ENCODE results near the gene DPYD. TPM values are rescaled to one million over a fixed set of nuclear protein-coding genes. Genes with fewer than 3 reads are reported as not detected.

The DPYD gene
- total and polyA plus RNA-seq, 10 of the 15 experiments (the other 5 are each of a cell fraction or from before 2014, with no cell fraction given), result 5.7 to 23.8 (median 10.2) TPM

GRCh38 chr1:97680470-97680869 lies 240.4 kb downstream of the DPYD start (continued):
- TF ChIP-seq BCL11A (IDR thresholded peaks at IDR 0.05; ENCODE audit: low read depth, low read length), result no peak
- TF ChIP-seq HDGF (IDR thresholded peaks at IDR 0.05), result no peak

DNA sequence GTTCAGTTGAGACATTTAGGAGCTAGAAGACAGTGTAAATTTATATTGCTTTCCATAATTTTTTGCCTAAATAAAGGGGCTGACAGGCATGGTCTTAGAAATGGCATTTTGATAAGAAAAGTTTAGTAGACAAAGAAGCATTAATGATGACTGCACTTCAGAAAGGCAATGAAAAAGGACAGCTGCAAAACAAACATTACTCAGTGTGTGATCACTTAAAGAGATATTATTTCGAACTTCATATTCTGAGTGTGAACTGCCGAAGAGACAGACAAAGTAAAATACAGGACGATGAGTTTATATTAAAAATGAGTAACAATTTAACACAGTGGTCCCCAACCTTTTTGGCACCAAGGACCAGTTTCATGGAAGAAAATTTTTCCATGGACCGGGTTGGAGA lies 243.1 kb downstream of the DPYD start:
- Histone ChIP-seq H3K4me3 (no peak overlapping the region), H3K4me2 (ENCODE audit: control insufficient read depth, insufficient read depth) (no peak overlapping the region), H3K4me1 (ENCODE audit: control insufficient read depth, insufficient read depth, low read length) (no peaks in the 10 kb centered on the region), H2AFZ (ENCODE audit: control insufficient read depth, low read depth, low read length) (no peak overlapping the region), H3K9ac (ENCODE audit: control insufficient read depth, insufficient read depth, low read length) (no peak overlapping the region), H3K27me3 (replicated peaks in 1 of 2; ENCODE audit: control insufficient read depth in 2 of 2, insufficient read depth in 2 of 2, low read length in 1 of 2) (no peaks in the 10 kb centered on the region), H3K79me2 (ENCODE audit: control insufficient read depth, insufficient read depth, low read length) (no peaks in the 10 kb centered on the region), H4K20me1 (ENCODE audit: control insufficient read depth, insufficient read depth) (no peaks in the 10 kb centered on the region), H3K36me3 (ENCODE audit: control insufficient read depth in 2 of 2, insufficient read depth in 2 of 2, low read length in 1 of 2) (no peaks in the 10 kb centered on the region), H3K27ac (ENCODE audit: control insufficient read depth, insufficient read depth) (no peak overlapping the region), H3K9me3 (replicated peaks; ENCODE audit: control insufficient read depth, insufficient read depth, low read length) (no peaks in the 10 kb centered on the region)
- FAIRE-seq, result no peak
- CTCF ChIA-PET, result no interaction called here
- SMC1A ChIA-PET (ENCODE audit: uncharacterized antibody, unreplicated experiment), result no interaction called here
- WGBS (ENCODE audit: insufficient coverage, insufficient replicate concordance, low lambda C conversion rate, missing lambda C conversion rate), result 18% methylated on average over 4 of the region's 4 CpGs
- RAD21 ChIA-PET (ENCODE audit: unreplicated experiment), result no interaction called here
- no peak for ATAC-seq
- no peak for DNase-seq (ENCODE audit: low read depth, low spot score)
- intact Hi-C loops (cut with micrococcal nuclease; ENCODE audit: unreplicated experiment), result no loop called here
- POLR2A ChIA-PET, result no interaction called here
- BruUV-seq (replicated peaks), result no TSS peak
- in situ Hi-C loops (cut with MboI), result no loop called here
- TF ChIP-seq CBX5 (IDR thresholded peaks at IDR 0.05; ENCODE audit: low read depth) (no peak), FOXM1 (IDR thresholded peaks at IDR 0.05; ENCODE audit: low read depth, low read length) (no peak), JUNB (IDR thresholded peaks at IDR 0.05) (no peak), YBX1 (IDR thresholded peaks at IDR 0.05) (no peak)
- TF ChIP-seq, protein P1, sequence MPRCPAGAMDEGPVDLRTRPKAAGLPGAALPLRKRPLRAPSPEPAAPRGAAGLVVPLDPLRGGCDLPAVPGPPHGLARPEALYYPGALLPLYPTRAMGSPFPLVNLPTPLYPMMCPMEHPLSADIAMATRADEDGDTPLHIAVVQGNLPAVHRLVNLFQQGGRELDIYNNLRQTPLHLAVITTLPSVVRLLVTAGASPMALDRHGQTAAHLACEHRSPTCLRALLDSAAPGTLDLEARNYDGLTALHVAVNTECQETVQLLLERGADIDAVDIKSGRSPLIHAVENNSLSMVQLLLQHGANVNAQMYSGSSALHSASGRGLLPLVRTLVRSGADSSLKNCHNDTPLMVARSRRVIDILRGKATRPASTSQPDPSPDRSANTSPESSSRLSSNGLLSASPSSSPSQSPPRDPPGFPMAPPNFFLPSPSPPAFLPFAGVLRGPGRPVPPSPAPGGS (IDR thresholded peaks at IDR 0.05; ENCODE audit: borderline replicate concordance, insufficient read depth, low read depth, low read length, poor library complexity, severe bottlenecking), result no peak

Measured in GM12878 (cell line).